Thyroid gland (tissue), 4 donors: ENCODE results near the gene PLVAP.

ENCODE experiments used
- POLR2A ChIP-seq, 2 donors: fragments of 450-650 bp; IDR thresholded peaks; one replicate each; pipeline ENCODE4 v1.6.1; 2017; ENCODE audit warnings: antibody characterized with exemption in 2 of 2, mild to moderate bottlenecking in 2 of 2, moderate library complexity in 1 of 2
- TF ChIP-seq, protein P1 (sequence below), 6 experiments: fragments of 200-600 bp in 3 of 6; fragments of 450-650 bp in 3 of 6; sonication (generic) in 3 of 6; IDR thresholded peaks; one replicate each; pipeline ENCODE4 v1.5.1; 2016 to 2019; ENCODE audit warnings: antibody characterized with exemption in 6 of 6, mild to moderate bottlenecking in 2 of 6, inconsistent platforms in 1 of 6, moderate library complexity in 1 of 6

DNA sequence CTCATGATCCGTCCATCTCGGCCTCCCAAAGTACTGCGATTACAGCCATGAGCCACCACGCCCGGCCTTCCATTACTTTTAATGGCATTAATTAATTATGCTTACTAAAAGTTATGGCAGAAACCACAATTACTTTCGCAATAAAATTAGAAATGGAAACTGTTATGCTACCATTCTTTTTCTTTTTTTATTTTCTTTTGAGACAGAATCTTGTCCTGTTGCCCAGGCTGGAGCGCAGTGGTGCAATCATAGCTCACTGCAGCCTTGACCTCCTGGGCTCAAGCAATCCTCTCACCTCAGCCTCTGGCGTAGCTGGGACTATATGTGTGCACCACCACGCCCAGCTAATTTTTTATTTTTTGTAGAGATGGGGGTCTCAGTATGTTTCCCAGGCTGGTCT, 32.8 kb upstream of the PLVAP start:
- TF ChIP-seq, protein P1, sequence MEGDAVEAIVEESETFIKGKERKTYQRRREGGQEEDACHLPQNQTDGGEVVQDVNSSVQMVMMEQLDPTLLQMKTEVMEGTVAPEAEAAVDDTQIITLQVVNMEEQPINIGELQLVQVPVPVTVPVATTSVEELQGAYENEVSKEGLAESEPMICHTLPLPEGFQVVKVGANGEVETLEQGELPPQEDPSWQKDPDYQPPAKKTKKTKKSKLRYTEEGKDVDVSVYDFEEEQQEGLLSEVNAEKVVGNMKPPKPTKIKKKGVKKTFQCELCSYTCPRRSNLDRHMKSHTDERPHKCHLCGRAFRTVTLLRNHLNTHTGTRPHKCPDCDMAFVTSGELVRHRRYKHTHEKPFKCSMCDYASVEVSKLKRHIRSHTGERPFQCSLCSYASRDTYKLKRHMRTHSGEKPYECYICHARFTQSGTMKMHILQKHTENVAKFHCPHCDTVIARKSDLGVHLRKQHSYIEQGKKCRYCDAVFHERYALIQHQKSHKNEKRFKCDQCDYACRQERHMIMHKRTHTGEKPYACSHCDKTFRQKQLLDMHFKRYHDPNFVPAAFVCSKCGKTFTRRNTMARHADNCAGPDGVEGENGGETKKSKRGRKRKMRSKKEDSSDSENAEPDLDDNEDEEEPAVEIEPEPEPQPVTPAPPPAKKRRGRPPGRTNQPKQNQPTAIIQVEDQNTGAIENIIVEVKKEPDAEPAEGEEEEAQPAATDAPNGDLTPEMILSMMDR (IDR thresholded peaks at IDR 0.05) = no peak
- no peak for TF ChIP-seq POLR2A (IDR thresholded peaks at IDR 0.05)
